Sigmoid colon (tissue), 4 donors: ENCODE data around the gene FJX1.

Source experiments
- POLR2A ChIP-seq, 2 donors: fragments of 450-650 bp; IDR thresholded peaks; one replicate each; pipeline ENCODE4 v1.6.1; 2016; ENCODE audit warnings: antibody characterized with exemption in 2 of 2, mild to moderate bottlenecking in 2 of 2, moderate library complexity in 2 of 2
- POLR2AphosphoS5 ChIP-seq, 4 donors: sonication (generic); formaldehyde crosslinking; IDR thresholded peaks; one replicate each; pipeline ENCODE4 v1.6.1; 2017; ENCODE audit warnings: antibody characterized with exemption in 4 of 4
- TF ChIP-seq, protein P1 (sequence below), 4 experiments: fragments of 450-650 bp in 3 of 4; fragments of 200-600 bp in 1 of 4; IDR thresholded peaks; one replicate each; pipeline ENCODE4 v1.5.1; 2016 to 2019; ENCODE audit warnings: antibody characterized with exemption in 4 of 4, mild to moderate bottlenecking in 3 of 4, moderate library complexity in 2 of 4

DNA sequence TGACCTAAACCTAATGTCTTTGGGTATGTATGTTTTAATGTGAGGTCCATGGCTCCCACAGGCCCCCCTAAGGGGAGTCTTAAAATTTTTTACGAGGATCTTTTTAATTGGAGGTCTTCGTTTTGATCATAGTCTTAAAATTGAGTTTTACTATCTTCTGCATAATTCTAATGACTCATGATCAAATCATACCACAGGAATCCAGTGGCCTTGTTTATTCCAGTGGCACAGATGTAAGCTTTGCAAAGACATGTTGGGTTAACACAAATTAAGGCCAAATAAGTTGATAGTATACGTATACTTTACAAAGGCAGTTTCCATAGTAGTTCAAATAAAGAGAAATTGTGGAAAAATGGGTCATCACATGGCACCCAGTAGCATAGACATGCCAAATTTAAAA is 33.9 kb upstream of the FJX1 start:
- TF ChIP-seq POLR2AphosphoS5 (IDR thresholded peaks at IDR 0.05) = no peak
- TF ChIP-seq, protein P1, sequence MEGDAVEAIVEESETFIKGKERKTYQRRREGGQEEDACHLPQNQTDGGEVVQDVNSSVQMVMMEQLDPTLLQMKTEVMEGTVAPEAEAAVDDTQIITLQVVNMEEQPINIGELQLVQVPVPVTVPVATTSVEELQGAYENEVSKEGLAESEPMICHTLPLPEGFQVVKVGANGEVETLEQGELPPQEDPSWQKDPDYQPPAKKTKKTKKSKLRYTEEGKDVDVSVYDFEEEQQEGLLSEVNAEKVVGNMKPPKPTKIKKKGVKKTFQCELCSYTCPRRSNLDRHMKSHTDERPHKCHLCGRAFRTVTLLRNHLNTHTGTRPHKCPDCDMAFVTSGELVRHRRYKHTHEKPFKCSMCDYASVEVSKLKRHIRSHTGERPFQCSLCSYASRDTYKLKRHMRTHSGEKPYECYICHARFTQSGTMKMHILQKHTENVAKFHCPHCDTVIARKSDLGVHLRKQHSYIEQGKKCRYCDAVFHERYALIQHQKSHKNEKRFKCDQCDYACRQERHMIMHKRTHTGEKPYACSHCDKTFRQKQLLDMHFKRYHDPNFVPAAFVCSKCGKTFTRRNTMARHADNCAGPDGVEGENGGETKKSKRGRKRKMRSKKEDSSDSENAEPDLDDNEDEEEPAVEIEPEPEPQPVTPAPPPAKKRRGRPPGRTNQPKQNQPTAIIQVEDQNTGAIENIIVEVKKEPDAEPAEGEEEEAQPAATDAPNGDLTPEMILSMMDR (IDR thresholded peaks at IDR 0.05) = no peak
- TF ChIP-seq POLR2A (IDR thresholded peaks at IDR 0.05) = no peak
